Ecto neural progenitor cell (in vitro differentiated cells): ENCODE data around the gene UNC5C.

Experiments used
- DNase-seq: peaks from one replicate; pipeline ENCODE4 v3.0.0-alpha.2; 2018; ENCODE audit warnings: low spot score

The UNC5C gene

DNA sequence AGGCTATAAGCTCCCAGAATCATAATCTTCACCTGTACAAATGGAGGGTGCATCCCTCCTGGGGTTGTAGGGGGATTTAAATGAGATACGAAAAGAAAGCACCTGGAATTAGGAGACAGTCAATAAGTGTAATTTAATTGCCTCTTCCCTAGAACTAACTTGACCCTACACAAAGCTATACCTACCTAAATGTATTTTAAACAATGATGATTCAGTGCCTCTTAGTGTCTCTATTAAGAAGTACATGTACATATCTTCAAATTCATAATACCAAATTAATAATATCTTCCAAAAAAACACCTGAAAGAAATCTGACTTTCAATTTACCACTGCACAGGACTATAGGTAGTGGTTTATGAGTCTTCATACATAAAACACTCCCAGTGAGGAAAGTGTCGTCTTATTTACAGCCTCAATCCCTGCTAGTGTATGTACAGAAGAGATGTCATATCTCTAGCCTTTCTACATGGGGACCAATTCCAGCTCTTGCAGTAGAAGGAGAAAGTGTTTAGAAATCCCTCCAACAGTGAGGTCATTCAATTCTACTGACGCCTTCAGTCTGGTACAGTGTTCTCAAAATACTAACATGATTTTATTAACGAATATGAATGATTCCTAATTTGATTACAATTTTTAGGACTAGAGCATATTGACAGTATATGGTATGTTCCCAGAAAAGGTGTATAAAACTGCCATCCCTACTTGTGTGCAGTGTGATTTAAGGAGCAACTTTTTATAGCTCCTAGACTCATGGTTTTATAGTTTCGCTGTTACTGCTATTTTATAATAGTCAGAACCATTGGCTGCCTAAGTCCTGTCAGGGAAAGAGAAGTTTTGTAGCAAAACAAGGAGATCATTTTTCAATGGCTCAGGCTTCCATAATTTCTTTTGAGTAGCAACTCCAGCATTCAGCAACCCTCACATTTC lies 282.7 kb downstream of the UNC5C start:
- DNase-seq: no peak

DNA sequence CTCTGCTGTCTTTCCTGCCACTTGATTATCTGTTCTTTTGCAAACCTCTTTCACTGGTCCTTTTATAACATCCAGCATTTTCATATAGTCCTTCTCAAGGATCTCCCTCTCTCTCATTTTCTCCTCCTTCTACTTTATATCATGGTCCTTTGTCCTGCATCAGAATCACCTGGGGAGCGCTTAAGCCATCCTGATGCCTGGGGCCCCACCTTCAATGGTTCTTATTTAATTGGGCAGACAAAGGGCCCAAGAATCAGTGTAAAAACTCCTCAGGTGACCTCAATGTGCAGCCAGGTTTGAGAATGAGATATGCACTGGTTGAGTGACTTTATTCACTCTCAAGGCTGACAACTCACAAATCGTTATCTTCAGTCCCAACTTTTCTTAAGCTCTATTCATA lies 283.9 kb downstream of the UNC5C start:
- DNase-seq: no peak

DNA sequence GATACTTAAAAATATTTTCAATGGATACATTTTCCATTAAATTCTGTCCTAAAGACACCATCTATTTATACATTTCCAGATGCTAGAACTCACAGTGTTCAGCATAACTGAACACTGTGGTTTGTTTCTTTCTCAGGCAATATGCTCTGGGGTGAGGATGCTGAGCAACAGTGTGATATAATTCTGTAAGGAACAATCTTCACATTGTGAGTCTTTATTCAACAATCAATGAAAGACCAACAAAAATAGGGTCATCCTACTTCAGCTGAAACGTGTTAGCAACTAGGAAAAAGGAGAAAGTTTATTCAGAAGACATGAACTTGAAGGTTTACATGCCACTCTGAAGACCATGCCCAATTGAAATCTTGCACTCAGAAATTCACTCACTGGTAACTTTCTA lies 284.8 kb downstream of the UNC5C start:
- no peak for DNase-seq

GRCh38 chr4:95263391-95263790 lies 285.4 kb downstream of the UNC5C start:
- DNase-seq: no peak

- no peak for DNase-seq
Observed at GRCh38 chr4:95256108-95256835, 292.5 kb downstream of the UNC5C start.

GRCh38 chr4:95255396-95256107 lies 293.2 kb downstream of the UNC5C start:
- DNase-seq: no peak

DNA sequence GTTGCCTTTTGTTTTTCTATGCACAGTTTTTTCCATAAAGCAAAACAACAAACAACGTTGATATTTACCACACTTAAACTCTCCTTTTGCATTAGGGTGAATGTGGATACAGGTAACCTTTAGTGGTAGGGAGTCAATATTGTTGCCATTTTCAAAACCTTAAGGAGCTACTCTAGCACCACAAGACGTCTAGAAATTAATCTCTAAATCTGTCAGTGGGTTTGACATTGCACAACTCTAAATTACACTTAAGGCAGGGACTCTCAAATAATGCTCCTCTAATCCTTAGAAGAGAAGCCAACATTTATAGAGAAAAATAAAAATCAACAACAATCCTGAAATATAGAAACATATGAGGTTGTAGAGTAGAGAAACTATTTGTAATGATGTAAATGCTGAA lies 297.2 kb downstream of the UNC5C start:
- no peak for DNase-seq

- no peak for DNase-seq
Observed at GRCh38 chr4:95250544-95251137, 298.1 kb downstream of the UNC5C start.

- no peak for DNase-seq
Observed at GRCh38 chr4:95249426-95250021, 299.2 kb downstream of the UNC5C start.

- no peak for DNase-seq
Observed at GRCh38 chr4:95248720-95249425, 299.9 kb downstream of the UNC5C start.

DNA sequence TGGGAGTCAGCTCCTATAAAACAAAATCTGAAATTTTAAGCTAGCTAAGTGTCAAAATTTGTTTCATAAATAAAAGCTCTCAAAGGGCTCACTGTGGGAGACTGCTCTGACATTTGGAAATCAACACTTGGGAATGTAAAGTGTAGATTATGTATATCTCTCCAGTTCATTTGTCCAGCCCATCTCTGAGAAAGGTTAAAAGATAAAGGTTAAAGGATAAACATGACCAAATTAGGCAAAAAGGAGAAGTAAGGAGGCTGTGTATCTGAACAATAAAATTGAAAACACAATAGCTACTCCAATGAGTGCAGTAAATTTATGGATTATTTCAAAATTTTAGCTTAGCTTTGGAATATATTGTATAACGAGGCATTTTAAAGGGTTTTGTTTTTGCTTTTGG lies 304.9 kb downstream of the UNC5C start:
- DNase-seq: no peak

DNA sequence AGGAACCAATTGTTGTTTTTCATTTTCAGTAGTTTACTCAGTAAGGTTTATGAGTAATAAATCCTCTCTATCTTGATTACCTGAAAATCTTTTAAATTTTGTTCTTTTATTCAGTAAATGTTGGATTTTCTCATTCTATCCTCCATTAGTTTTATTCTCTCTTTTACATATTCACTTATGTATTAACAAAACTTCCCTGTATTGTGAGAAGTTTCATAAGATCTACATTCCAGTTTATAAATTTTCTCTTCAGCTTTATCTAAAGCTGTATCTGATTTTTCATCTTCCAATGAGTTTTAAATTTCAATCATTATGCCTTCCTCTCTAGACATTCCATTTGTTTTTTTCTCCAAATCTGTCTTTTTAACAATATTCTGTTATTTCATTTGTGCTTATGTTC lies 310.2 kb downstream of the UNC5C start:
- DNase-seq: no peak

DNA sequence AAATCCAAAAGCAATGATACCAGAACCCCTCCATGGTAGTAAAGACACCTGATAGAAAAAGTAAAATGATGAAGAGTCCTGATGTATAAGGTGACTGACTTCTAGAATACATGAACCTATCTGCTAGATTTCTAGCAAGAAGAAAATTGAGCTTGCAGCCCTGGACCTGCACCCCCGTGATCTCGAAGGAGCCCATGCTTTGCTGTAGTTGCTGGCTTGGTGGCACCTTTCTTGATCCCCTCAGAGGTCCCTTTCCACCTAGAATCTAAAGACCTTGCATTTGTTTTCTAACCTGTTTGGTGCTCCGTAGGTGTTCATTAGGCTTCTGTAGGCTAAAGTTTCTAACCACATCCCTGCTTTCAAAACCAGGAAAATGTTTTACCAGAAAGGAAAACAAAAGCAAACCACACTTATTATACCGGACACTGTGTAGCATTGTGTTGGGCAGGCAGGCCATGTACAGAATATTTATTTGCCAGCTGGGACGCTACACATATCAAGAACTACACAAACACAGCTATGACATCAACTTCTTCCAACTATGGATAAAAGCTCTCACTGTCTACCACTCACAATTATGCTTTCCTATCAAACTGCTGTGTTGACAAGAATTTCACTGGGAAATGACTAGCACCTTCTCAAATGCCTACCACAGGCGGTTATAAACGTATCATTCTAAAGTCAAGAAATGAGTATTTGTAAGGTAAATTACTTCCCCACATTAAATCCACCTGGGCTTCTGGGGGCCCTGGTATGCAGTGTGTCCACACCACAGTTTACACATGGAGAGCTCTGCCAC lies 316.2 kb downstream of the UNC5C start:
- no peak for DNase-seq

DNA sequence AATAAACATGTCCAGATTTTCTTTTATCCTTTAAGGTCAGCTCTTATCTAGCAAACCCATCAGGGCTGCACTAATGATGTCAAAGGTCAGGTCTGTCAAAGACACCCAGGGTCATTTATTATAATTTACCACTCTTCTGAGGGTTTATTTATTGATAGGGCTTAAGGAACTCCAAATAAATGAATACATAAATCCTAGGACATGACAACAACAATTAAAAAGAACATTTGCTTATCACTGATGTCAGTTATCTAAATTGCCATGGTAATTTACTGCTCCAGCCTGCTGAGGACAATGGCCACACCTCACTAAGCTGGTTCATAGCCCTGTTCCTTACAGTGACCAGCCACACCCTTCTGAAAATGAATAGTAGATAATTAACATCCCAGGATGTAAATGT lies 317.1 kb downstream of the UNC5C start:
- DNase-seq: no peak

- DNase-seq: no peak
Observed at GRCh38 chr4:95225849-95226248, 322.9 kb downstream of the UNC5C start.

DNA sequence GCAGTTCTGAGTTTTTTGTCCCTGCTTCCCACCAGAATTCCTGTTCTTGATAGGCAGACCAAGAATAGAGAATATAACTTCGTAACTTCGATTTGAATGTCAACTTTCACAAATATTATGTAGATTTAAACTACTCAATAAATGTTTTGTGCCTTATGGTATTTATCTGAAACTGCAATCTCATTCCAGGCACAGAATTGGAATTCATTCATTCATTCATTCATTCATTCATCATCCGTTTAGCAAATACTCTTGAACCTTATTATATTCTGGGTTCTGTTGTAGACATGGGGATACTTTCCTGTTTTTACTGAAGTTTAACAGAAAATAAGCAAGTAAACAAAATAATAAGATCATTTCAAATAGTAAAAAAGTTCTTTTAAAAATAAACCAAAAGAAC lies 324.4 kb downstream of the UNC5C start:
- DNase-seq: no peak

DNA sequence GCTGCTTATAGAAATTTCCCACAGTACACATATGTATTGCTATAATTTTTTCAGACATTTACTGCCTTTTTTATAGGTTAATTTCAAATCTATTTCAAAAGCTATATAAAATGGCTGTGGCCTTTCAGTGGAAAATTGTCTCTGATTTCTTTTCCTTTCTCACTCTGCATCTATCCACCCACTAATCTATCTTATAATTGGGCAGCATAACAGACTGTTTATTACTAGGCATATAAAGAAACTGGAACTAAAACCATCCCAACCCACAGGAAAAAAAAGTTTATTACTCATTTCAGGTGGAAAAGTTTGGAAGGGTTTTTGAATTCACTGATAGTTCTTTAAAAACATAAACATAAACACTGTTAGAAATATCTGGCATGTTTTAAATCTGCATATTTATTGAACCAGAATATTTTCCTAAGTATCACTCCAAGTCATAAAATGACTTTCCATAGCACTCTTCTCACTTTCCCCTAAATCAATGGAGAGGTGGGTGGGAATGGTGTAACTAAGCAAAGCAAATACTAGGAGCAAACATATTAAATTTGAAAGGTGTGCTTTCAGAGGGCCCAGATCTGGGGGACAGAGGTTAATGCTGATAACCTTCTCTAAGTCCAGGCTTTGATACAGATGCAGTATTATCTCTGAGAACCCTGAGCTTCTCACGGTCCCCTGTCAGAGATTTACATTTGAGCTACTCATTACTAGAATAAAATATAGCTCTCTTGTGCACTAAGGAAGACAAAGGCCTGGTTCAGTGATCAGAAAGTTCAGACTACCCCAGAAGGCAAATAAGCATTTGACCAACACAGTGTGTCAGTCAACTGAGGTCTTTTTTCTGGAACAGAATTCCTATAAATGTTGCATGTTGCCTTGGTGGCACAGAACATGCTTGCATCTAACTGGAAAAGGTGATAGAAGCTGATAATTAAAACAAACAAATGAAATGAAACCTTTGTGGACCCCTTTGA lies 328.3 kb downstream of the UNC5C start:
- DNase-seq: no peak

GRCh38 chr4:95219109-95219508 lies 329.7 kb downstream of the UNC5C start:
- no peak for DNase-seq

- DNase-seq: no peak
Observed at GRCh38 chr4:95217197-95217596, 331.6 kb downstream of the UNC5C start.
